ENCODE data around the gene ZGPAT.
"Not testable (repeated sequence)": the region's sequence is repeated elsewhere in the genome, so short reads cannot be mapped to it uniquely, and the experiment has no call there.

Gene ZGPAT

GRCh38 chr20:63714858-63715257 is 7.0 kb downstream of the ZGPAT start:
- DNase-seq (ENCODE audit: low read depth): no peak

DNA sequence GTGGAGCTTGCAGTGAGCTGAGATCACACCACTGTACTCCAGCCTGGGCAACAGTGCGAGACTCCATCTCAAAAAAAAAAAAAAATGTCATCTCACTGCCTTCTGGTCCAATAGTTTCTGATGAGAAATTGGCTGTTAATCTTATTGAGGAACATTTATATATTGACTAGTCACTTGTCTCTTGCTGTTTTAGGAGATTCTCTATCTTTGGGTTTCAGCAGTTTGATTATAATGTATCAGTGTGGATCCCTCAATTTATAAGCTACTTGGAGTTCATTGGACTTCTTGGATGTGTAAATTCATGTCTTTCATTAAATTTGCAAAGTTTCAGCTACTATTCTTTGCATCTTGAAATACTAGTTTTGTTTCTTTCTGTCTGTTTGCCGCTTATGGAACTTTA is 11.2 kb downstream of the ZGPAT start:
- TF ChIP-seq CTCF (conservative IDR thresholded peaks at IDR 0.05; ENCODE audit: low read depth, low read length): no peak
- no peak overlapping the region for H3K4me3 ChIP-seq (ENCODE audit: low read length)
- DNase-seq (ENCODE audit: low read depth): no peak

More at GRCh38 chr20:63714858-63715257, 7.0 kb downstream of the ZGPAT start:
- H3K4me3 ChIP-seq (ENCODE audit: low read length): no peak overlapping the region
- TF ChIP-seq CTCF (conservative IDR thresholded peaks at IDR 0.05; ENCODE audit: low read depth, low read length): no peak

DNA sequence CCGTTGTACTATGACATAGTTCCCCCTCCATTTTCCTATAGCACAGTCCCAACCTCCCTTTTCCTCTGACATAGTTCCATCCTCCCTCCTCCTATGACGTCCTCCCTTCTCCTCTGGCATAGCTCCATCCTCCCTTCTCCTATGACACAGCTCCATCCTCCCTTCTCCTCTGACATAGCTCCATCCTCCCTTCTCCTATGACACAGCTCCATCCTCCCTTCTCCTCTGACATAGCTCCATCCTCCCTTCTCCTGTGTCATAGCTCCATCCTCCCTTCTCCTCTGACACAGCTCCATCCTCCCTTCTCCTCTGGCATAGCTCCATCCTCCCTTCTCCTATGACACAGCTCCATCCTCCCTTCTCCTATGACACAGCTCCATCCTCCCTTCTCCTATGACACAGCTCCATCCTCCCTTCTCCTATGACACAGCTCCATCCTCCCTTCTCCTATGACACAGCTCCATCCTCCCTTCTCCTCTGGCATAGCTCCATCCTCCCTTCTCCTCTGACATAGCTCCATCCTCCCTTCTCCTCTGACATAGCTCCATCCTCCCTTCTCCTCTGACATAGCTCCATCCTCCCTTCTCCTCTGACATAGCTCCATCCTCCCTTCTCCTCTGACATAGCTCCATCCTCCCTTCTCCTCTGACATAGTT is 15.3 kb downstream of the ZGPAT start:
- H3K4me3 ChIP-seq (ENCODE audit: low read length); DNase-seq (ENCODE audit: low read depth): not testable (repeated sequence)

DNA sequence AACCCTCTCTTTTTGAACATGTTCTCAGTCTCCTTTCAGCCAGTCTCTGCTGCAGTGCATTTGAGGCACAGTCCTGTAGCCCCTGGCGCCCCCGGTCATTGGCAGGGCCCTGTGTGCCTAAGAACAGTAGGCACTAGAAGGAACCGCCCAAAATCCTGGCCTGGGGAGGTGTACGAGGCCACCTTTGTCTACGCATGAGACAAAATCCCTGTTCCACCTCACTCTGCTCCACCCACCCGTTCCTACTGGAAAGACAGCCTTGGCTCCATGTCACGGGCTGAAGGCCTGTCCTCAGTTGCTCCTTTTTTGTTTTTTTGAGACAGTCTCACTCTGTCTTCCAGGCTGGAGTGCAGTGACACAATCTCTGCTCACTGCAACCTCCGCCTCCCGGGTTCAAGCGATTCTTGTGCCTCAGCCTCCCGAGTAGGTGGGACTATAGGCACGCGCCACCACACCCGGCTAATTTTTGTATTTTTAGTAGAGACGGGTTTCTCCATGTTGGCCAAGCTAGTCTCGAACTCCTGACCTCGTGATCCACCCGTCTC is 22.4 kb downstream of the ZGPAT start:
- DNase-seq (ENCODE audit: low read depth); H3K4me3 ChIP-seq (ENCODE audit: low read length): not testable (repeated sequence)

DNA sequence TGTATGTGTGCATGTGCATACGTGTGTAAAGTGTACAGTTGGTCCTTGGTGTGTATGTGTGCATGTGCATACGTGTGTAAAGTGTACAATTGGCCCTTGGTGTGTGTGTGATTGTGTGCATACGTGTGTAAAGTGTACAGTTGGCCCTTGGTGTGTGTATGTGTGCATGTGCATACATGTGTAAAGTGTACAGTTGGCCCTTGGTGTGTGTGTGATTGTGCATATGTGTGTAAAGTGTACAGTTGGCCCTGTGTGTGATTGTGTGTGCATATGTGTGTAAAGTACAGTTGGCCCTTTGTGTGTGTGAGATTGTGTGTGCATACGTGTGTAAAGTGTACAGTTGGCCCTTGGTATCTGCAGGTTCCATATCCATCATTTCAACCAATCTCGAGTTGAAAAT is 23.6 kb downstream of the ZGPAT start:
- no peak overlapping the region for H3K4me3 ChIP-seq (ENCODE audit: low read length)
- no peak for TF ChIP-seq CTCF (conservative IDR thresholded peaks at IDR 0.05; ENCODE audit: low read depth, low read length)
- no peak for DNase-seq (ENCODE audit: low read depth)

DNA sequence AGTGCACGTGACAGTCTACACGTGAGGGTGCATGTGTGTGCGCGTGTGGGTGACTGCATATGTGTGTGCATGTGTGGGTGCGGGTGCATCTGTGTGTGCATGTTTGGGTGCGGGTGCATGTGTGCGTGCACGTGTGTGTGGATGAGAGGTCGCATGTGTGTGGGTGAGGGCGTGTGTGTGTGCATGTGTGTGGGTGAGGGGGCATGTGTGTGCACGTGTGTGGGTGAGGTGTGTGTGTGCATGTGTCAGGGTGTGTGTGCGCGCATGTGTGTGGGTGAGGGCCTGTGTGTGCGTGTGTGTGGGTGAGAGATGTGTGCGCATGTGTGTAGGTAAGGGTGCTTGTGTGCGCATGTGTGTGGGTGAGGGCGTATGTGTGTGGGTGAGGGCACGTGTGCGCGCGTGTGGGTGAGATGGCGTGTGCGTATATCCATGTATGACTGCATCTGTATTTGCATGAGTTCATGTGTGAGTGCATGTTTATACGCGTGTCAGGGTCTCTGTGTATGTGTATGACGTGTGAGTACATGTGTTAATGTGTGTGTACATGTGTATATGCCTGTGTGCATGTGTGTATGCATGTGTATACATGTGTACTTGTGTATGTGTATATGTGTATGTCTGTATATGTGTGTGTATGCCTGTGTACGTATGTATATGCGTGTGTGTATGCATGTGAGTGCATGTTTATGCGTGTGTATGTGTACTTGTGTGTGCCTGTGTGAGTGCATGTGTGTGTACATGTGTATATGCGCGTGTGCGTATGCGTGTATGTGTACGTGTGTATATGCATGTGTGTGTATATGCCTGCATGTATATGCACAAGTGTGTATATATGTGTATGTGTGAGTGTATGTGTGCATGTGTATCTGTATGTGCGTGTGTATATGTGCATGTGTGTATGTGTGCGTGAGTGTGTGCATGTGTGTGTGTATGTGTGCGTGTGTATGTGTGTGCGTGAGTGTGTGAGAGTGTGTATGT is 24.6 kb downstream of the ZGPAT start:
- no peak for DNase-seq (ENCODE audit: low read depth)
- TF ChIP-seq CTCF (conservative IDR thresholded peaks at IDR 0.05; ENCODE audit: low read depth, low read length): no peak
- no peak overlapping the region for H3K4me3 ChIP-seq (ENCODE audit: low read length)

DNA sequence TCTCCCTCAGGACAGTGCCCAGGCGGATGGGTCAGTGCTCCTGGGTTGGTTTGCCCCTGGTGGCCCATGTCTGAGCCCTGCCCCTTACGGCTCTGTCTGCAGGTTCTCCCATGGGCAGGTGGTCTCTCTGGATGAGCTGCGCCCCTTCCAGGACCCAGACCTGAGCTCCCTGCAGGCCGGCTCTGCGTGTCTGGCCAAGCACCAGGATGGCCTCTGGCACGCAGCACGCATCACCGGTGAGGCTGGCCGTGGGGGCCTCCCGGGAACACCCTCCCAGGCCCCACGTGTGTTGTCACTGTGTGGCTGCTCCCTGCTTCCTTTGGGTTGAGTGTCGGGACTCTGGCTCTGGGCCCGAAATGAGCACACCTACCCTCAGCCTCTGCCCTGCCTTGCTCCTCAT is 25.3 kb downstream of the ZGPAT start:
- no peak for TF ChIP-seq CTCF (conservative IDR thresholded peaks at IDR 0.05; ENCODE audit: low read depth, low read length)
- no peak for DNase-seq (ENCODE audit: low read depth)
- no peak overlapping the region for H3K4me3 ChIP-seq (ENCODE audit: low read length)
